ENCODE data around the gene CLASRP. TPM values are rescaled to one million over a fixed set of nuclear protein-coding genes. Genes with fewer than 3 reads are reported as not detected.

Gene CLASRP
- total RNA-seq, 1 experiment from 2014 or later = 79.9 TPM

DNA sequence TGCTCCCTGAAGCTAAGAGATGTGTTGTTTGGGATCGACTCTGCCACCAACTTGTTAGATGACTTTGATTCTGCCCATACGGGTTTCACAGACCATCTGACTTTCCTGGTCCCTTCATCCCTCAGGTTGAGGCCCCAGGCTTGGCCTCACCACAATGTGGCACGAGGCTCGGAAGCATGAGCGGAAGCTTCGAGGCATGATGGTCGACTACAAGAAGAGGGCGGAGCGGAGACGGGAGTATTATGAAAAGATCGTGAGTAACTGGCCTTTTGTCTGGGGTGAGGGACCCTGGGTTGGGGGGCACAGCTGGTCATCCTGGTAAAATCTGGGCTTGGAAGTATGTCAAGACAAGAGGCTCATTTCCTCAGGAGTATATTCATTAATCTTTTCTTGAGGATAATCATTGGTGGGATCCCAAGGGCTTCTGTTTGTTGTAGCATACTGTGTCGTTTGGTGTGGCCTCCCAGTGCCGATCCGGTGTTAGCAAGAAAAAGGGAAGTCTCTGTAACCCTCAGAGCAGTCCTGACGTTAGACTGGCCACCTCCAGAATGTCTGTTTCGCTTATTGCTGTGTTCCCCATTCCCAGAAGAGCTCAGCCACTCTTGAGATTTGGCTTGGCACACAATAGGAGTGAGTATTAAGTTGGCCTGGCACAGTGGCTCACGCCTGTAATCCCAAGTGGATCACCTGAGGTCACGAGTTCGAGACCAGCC lies 1.4 kb downstream of the CLASRP start:
- Histone ChIP-seq H3K9me2 (ENCODE audit: insufficient read depth) (no peaks in the 10 kb centered on the region), H3K27me3 (ENCODE audit: insufficient read depth, low read length) (no peaks in the 10 kb centered on the region), H3K27ac (ENCODE audit: low read depth, low read length) (0 out of 2 replicates have a peak overlapping the region, but pooled peaks have one; percentile 89), H3K9ac (ENCODE audit: low read length) (peak overlapping the region; percentile 90), H3K4me2 (ENCODE audit: low read length) (peak overlapping the region; percentile 94), H3K36me3 (ENCODE audit: control insufficient read depth in 1 of 2, insufficient read depth in 2 of 2, low read length in 2 of 2) (peaks cover 31 to 33% of the 10 kb centered on the region in 2 experiments), H3K9me3 (ENCODE audit: control insufficient read depth in 1 of 2, insufficient read depth in 1 of 2, low read depth in 1 of 2, low read length in 2 of 2) (no peaks in the 10 kb centered on the region), H3K79me2 (ENCODE audit: insufficient read depth, low read length) (peaks cover 61% of the 10 kb centered on the region), H2AFZ (ENCODE audit: low read depth, low read length, poor library complexity, severe bottlenecking) (no peak overlapping the region), H3K4me3 (replicated peaks in 1 of 2; ENCODE audit: low read depth in 1 of 2, low read length in 2 of 2) (peak overlapping the region; percentile 94 to 95), H3K4me1 (ENCODE audit: control insufficient read depth in 1 of 2, insufficient read depth in 2 of 2, low read length in 2 of 2) (peaks cover 7 to 9% of the 10 kb centered on the region in 2 experiments), H4K20me1 (ENCODE audit: insufficient read depth) (peaks cover 15% of the 10 kb centered on the region; the same call in 1 of the 2 replicates)
- TF ChIP-seq FOSL1 (IDR thresholded peaks at IDR 0.05; ENCODE audit: low read depth) (no peak), SIN3A (IDR thresholded peaks at IDR 0.05; ENCODE audit: low read depth) (no peak), SRF (IDR thresholded peaks at IDR 0.05; ENCODE audit: low read depth) (no peak), RAD21 (IDR thresholded peaks at IDR 0.05; ENCODE audit: low read depth) (no peak), ZNF274 (IDR thresholded peaks at IDR 0.05; ENCODE audit: low read depth, low read length) (no peak), CBX3 (IDR thresholded peaks at IDR 0.05; ENCODE audit: low read depth) (no peak), EZH2 (IDR thresholded peaks at IDR 0.05) (no peak), EGR1 (IDR thresholded peaks at IDR 0.05; ENCODE audit: low read depth) (no peak), CEBPB (IDR thresholded peaks at IDR 0.05; ENCODE audit: low read depth) (no peak), ELF1 (IDR thresholded peaks at IDR 0.05; ENCODE audit: borderline replicate concordance, low read depth) (no peak), EZH2phosphoT487 (IDR thresholded peaks at IDR 0.05; ENCODE audit: borderline replicate concordance) (no peak), POLR2A (IDR thresholded peaks at IDR 0.05; ENCODE audit: borderline replicate concordance, extremely low read depth, insufficient read depth, insufficient read length) (no peak)
- TF ChIP-seq, protein P1, sequence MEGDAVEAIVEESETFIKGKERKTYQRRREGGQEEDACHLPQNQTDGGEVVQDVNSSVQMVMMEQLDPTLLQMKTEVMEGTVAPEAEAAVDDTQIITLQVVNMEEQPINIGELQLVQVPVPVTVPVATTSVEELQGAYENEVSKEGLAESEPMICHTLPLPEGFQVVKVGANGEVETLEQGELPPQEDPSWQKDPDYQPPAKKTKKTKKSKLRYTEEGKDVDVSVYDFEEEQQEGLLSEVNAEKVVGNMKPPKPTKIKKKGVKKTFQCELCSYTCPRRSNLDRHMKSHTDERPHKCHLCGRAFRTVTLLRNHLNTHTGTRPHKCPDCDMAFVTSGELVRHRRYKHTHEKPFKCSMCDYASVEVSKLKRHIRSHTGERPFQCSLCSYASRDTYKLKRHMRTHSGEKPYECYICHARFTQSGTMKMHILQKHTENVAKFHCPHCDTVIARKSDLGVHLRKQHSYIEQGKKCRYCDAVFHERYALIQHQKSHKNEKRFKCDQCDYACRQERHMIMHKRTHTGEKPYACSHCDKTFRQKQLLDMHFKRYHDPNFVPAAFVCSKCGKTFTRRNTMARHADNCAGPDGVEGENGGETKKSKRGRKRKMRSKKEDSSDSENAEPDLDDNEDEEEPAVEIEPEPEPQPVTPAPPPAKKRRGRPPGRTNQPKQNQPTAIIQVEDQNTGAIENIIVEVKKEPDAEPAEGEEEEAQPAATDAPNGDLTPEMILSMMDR (IDR thresholded peaks at IDR 0.05 in 2 of 3, conservative IDR thresholded peaks at IDR 0.05 in 1 of 3; ENCODE audit: borderline replicate concordance in 1 of 3, insufficient read depth in 1 of 3, low read depth in 2 of 3, low read length in 2 of 3) = no peak
- TF ChIP-seq, protein P2, sequence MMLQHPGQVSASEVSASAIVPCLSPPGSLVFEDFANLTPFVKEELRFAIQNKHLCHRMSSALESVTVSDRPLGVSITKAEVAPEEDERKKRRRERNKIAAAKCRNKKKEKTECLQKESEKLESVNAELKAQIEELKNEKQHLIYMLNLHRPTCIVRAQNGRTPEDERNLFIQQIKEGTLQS (IDR thresholded peaks at IDR 0.05) = no peak
- ATAC-seq (no peak), DNase-seq (ENCODE audit: low read depth, low spot score) (no peak)
- intact Hi-C loops (cut with micrococcal nuclease) = no loop called here
- BruUV-seq (replicated peaks) = TSS peak; percentile 61
- RAD21 ChIA-PET (ENCODE audit: low non-redundant PET in 1 of 2, low total read pairs in 2 of 2, uncharacterized antibody in 2 of 2, unreplicated experiment in 2 of 2) = no interaction called here
- CTCF ChIA-PET = interaction anchor here (1.9 kb wide), 1 partner anchor 19 kb away, joined by 18 read pairs; no protein-coding TSS in a partner anchor
- POLR2A ChIA-PET = interaction anchor here (1.0 kb wide), 1 partner anchor 150 kb away, joined by 3 read pairs; no protein-coding TSS in a partner anchor

Measured in HCT116 (cell line).